HG03196 (cell line): ENCODE measurements around the gene SLC26A1.

Experiments used
- ATAC-seq: cut with Tn5 transposase; IDR thresholded peaks from one replicate; pipeline ENCODE4 v1.9.1; 2021; ENCODE audit not compliant: unreplicated experiment

SLC26A1 gene

DNA sequence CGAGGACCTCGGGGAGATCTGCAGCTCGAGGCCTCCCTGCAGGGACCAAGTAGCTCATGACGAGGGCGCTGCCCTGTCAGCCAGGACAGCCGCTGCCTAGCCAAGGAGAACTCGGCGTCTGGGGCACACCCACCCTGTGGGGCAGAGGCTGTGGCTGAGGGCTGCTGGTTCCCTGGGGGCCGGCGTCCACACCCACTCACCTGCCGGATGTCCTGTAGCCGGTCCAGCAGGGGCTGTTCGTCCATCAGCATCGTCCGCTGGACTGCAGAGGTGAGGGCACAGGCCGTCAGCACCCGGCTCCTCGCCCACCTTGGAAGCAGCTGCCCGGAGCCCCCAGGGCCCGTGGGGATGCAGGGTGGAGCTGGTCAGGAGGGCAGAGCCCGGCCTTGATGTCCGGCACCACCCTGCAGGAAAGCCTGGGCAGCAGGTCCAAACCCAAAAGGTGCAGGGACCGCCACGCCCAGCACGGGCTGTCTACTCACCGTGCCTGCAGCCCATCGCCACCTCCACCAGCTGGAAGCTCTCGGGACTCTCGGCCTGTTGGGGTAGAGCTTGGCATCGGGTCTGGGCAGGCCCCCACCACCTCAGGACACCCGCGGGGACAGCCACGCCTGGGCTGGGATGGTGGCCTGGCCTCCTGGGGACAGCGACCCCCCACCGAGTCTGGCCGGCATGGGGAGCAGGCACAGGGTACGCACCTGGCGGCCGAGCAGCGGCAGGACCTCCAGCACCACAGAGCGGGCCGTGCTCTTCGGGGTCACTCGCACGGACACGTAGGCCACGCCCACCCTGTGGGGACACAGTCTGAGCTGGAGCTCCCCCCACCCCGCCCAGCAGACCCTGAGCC, 26.7 kb downstream of the SLC26A1 start:
- no peak for ATAC-seq

DNA sequence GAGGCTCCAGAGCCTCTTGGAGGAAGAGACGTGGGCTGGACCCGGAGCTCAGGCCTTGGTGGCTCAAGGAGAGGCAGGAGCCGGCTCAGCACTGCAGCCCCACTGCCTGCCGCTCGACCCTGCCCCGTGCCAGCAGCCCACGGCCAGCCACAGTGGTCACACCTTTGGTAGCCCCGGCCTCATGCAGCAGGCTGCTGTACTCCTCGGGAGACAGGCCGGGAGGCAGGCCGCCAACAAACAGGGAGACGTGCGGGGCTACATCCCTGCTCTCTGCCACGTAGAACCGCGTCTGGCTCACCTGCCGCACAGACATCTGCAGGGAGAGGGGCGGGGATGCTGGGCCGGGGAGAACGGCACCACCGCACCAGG, 27.5 kb downstream of the SLC26A1 start:
- ATAC-seq: no peak

- no peak for ATAC-seq
Observed at GRCh38 chr4:965048-965765, 28.0 kb downstream of the SLC26A1 start.

DNA sequence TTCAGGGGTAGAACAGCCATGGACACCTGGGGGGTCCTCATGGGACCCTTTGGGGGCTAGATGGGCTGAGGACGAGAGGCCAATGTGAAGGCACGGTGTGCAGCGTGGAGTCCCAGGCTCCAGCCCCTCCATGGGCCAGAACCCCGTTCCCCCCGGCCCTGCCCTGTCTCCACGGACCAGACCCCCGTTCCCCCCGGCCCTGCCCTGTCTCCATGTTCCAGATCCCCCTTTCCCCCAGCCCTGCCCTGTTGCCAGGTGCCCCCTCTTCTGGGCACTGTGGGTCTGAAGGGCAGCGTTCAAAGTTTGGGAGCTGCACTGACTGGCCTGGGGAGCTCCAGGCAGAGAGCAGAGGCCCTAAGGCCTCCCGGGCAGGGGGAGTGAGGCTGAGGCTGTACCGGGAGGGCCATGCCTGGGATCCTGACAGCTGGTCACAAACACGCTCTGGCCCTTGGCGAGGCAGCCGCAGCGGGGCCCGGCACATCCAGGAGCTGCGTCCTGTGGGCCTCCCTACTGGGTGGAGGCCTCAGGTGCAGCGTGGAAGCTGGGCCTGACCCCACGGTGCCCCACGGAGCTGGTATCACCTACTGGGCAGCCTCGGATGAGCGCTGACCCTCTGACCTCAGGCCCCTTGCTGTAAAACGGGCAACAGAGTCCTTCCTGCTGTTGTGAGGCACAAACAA, 28.7 kb downstream of the SLC26A1 start:
- no peak for ATAC-seq

GRCh38 chr4:963276-964225, 29.7 kb downstream of the SLC26A1 start:
- no peak for ATAC-seq

DNA sequence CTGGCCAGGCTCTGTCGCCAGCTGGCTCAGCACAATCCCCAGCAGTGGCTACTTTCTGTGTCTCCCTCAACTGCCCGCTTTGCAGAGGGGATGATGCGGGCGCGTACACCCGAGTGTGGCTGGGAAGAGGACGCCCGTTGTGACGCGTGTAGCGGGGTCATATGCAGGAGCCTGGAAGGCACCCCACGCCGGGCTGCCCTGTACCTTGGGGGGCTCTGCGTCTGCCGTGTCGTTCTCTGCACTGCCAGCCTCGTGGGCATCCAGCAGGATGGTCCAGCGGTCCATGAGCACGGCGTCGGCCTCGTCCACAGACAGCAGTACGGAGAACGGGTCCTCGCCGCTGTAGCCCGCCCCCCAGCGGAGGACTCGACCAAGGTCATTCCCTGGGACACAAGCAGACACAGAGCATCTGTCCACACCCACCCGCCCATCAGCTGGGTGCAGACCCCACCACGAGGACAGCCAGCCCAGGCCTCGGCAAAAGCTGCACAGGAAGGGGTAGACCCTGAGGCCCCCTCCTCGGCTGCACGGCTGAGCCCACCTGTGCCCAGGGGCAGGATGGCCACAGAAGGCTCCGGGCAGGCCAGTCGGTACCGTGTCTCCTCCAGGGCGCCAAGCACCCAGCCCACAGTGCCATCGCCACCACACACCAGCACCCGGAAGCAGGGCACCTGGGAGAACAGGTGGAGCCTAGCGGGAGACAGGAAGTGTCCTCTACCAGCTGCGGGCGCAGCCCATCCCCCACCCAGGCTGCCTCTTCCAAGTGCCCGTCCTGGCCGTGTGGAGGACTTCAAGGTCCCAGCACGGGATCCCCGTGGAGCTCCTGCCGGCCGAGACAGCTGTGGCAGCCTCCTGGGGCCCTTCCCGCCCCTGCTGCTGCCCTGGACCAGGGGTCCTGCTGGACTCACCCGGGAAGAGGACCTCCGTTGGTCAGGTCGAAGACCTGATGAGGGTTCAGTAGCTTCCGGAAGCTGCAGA, 30.7 kb downstream of the SLC26A1 start:
- no peak for ATAC-seq

- no peak for ATAC-seq
Observed at GRCh38 chr4:961351-962230, 31.6 kb downstream of the SLC26A1 start.

- no peak for ATAC-seq
Observed at GRCh38 chr4:960636-961350, 32.4 kb downstream of the SLC26A1 start.

DNA sequence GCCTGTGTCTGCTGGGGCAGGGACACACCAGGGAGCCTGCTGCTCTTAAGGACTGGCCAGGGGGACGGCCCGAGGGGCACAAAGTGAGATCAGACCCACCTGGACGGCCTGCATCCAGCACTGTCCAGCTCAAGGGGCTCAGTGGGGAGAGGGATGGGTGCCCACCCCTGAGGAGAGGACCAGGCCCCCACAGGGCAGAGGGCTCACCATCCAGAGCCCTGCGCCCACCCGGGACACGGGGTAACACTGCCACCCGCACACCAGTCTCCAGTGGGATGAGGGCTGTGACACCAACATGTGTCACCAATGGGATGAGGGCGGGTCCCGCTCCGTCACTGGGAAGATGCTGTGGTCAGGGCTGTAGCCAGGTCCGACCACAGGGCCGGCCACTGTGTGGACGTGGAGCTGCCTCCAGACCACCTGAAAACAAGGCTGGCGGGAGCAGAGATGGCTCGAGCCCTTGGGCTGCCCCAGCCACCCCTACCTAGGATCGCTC, 33.0 kb downstream of the SLC26A1 start:
- ATAC-seq: no peak

GRCh38 chr4:959338-960139, 33.7 kb downstream of the SLC26A1 start:
- ATAC-seq: no peak

DNA sequence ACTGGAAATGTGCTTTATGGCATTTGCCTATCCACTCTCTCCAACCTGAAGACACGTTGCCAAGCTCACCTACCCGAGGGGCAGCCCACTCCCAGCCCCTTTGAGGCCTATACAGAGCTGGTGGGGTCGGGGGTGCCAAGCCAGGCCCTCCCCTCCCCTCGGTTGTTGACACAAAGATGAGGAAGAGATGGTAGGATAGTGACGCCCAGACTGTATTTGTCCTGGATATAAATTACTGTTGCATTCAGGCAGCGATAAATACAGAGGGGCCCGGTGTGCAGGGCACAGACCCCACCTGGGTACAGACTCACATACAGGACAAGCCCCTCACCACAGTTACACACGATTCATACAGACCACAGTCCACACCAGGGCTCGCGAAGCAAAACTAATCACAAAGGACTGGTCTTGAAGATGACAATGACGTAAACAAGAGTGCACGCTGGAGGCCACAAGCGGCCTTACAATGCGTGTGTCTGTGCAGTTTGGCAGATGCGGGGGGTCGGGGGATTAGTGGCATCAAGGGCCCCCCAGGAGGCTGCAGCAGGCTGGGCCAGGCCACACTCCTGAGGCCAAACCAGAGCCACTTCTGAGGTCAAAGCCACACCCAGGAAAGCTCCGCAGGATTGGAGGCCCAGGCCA, 34.4 kb downstream of the SLC26A1 start:
- ATAC-seq: no peak

- ATAC-seq: no peak
Observed at GRCh38 chr4:958314-958665, 34.9 kb downstream of the SLC26A1 start.

DNA sequence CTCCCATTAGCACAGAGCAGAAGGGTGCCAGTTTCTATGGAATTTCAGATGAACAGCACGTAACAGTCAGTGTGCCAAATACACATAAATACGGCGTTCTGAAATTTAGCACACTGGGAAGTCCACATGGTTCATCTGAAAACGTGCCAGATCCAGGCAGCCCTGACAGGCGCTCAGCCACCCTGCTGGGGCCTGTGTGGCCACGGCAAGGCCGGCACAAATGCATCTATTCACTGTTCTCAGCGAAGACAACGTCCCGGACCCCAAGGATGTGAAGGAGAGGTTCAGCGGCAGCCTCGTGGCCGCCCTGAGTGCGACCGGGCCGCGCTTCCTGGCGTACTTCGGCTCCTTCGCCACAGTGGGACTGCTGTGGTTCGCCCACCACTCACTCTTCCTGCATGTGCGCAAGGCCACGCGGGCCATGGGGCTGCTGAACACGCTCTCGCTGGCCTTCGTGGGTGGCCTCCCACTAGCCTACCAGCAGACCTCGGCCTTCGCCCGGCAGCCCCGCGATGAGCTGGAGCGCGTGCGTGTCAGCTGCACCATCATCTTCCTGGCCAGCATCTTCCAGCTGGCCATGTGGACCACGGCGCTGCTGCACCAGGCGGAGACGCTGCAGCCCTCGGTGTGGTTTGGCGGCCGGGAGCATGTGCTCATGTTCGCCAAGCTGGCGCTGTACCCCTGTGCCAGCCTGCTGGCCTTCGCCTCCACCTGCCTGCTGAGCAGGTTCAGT, 35.5 kb downstream of the SLC26A1 start:
- ATAC-seq: no peak

DNA sequence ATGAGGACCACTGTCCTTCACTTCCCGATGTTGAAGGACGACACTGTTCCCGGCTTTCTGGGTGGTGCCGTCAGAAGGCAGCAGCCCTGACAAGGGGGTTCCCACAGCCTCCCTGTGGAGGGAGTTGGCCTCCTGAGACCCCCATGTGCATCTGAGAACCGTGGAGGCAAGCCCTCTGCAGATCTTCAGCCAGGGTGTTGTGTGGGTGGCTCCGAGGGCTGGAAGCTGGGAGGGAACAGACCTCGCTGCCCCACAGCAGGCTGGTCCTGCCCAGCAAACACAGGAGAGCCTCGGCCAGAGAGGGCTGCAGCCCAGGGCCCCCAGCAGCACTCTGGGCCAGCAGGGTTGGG, 36.0 kb downstream of the SLC26A1 start:
- ATAC-seq: no peak

DNA sequence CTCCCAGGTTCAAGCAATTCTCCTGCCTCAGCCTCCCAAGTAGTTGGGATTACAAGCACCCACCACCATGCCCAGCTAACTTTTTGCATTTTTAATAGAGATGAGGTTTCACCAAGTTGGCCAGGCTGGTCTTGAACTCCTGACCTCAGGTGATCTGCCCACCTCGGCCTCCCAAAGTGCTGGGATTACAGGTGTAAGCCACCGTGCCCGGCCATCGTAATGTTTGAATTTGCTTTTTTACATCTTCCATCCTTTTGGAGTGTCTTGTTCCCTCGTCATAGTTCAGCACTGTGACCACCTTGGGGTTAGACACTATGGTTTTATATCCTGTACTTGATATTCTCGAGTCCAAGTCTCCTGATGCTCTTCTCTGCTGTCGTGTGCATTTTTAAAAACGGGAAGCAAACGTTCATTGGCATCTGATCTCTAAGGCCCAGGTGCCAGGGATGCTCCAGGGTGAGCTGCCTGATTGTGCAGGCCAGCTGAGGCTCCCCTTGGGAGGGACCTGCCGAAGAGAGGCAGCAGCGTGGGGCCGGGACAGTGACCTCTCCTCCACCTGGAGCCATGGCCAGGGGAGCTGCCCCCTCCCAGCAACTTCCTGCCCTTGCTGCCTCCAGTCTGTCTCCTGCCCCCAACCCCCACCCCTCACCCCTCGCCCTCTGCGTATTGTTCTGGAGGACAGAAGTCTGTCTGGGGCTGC, 36.5 kb downstream of the SLC26A1 start:
- ATAC-seq: no peak
